HCT116 (cell line): ENCODE results near the gene BTBD9. TPM values are rescaled to one million over a fixed set of nuclear protein-coding genes. Genes with fewer than 3 reads are reported as not detected.
A peak's percentile ranks its signal among the peaks of the same experiment; 100 is the strongest.

Experiments
- ATAC-seq: fragments of 200-7000 bp; cut with Tn5 transposase; 2 replicates; pipeline ENCODE4 v1.9.1; 2020; ENCODE audit warnings: mild to moderate bottlenecking, moderate library complexity
- BruUV-seq: library from RNA; stranded (reverse); fragments of 400-500 nt; replicated peaks from 2 replicates; lab custom pipeline; 2021; lab: Mats Ljungman, UMichigan
- CTCF ChIA-PET: fragments of 300-600 bp; sonication (Branson Sonifier 250); formaldehyde crosslinking; loops from one replicate; lab custom pipeline; 2021; ENCODE audit warnings: antibody characterized with exemption; lab: Charles Lee
- POLR2A ChIA-PET: fragments of 300-600, 350-600 bp; sonication (Branson Sonifier 250); formaldehyde crosslinking; loops from one replicate; lab custom pipeline; 2021; ENCODE audit warnings: antibody characterized with exemption; lab: Charles Lee
- RAD21 ChIA-PET, 2 experiments: fragments of 300-600 bp; sonication (Branson Sonifier 250); formaldehyde crosslinking; loops; one replicate each; lab custom pipeline; 2023; ENCODE audit warnings: low total read pairs in 2 of 2; ENCODE audit not compliant: uncharacterized antibody in 2 of 2, unreplicated experiment in 2 of 2, low non-redundant PET in 1 of 2; lab: Charles Lee
- DNase-seq: peaks from one replicate; pipeline ENCODE4 v3.0.0-alpha.2; 2010; ENCODE audit warnings: low read depth, low spot score
- H2AFZ ChIP-seq: fragments of 200-600 bp; shearing (Covaris generic), sonication (generic); 2 replicates; pipeline ENCODE4 v1.6.1; 2017; ENCODE audit warnings: low read depth, mixed run types, mixed read lengths, antibody characterized with exemption, low read length; ENCODE audit not compliant: poor library complexity, severe bottlenecking
- H3K27ac ChIP-seq: 2 replicates; pipeline ENCODE4 v1.5.1; 2012; ENCODE audit warnings: low read depth, low read length
- H3K27me3 ChIP-seq: fragments of 200-600 bp; sonication (generic); 2 replicates; pipeline ENCODE4 v1.6.1; 2016; ENCODE audit warnings: mixed run types, low read length, mixed read lengths; ENCODE audit not compliant: insufficient read depth
- H3K36me3 ChIP-seq, 2 experiments: fragments of 200-500 bp in 1 of 2; fragments of 200-600 bp in 1 of 2; sonication (Bioruptor generic) in 1 of 2; sonication (generic) in 1 of 2; 2 replicates each; pipeline versions ENCODE4 v1.5.1 to v1.6.1; 2014 to 2016; ENCODE audit warnings: low read length in 2 of 2, inconsistent platforms in 1 of 2, mixed read lengths in 1 of 2, mixed run types in 1 of 2; ENCODE audit not compliant: insufficient read depth in 2 of 2, control insufficient read depth in 1 of 2
- H3K4me1 ChIP-seq, 2 experiments: fragments of 200-600 bp in 1 of 2; sonication (generic) in 1 of 2; 2 replicates each; pipeline versions ENCODE4 v1.5.1 to v1.6.1; 2012 to 2017; ENCODE audit warnings: low read length in 2 of 2, inconsistent platforms in 1 of 2, mild to moderate bottlenecking in 1 of 2, mixed read lengths in 1 of 2, mixed run types in 1 of 2, moderate library complexity in 1 of 2; ENCODE audit not compliant: insufficient read depth in 2 of 2, control insufficient read depth in 1 of 2
- H3K4me2 ChIP-seq: fragments of 200-600 bp; sonication (generic); 2 replicates; pipeline ENCODE4 v1.6.1; 2017; ENCODE audit warnings: mixed run types, low read length, mixed read lengths
- H3K4me3 ChIP-seq, 2 experiments: fragments of 200-600 bp in 1 of 2; sonication (generic) in 1 of 2; replicated peaks in 1 of 2; 2 replicates each; pipeline ENCODE4 v1.5.1; 2011 to 2016; ENCODE audit warnings: low read length in 2 of 2, control low read depth in 1 of 2, low read depth in 1 of 2, mild to moderate bottlenecking in 1 of 2, mixed read lengths in 1 of 2, mixed run types in 1 of 2
- H3K79me2 ChIP-seq: fragments of 200-600 bp; sonication (generic); 2 replicates; pipeline ENCODE4 v1.6.1; 2017; ENCODE audit warnings: mild to moderate bottlenecking, mixed run types, low read length, moderate library complexity, mixed read lengths; ENCODE audit not compliant: insufficient read depth
- H3K9ac ChIP-seq: fragments of 200-600 bp; sonication (generic); 2 replicates; pipeline ENCODE4 v1.6.1; 2016; ENCODE audit warnings: low read length, mixed read lengths
- H3K9me2 ChIP-seq: fragments of 200-600 bp; sonication (generic), shearing (Covaris generic); 2 replicates; pipeline ENCODE4 v1.6.1; 2017; ENCODE audit warnings: mixed run types, mild to moderate bottlenecking, moderate library complexity; ENCODE audit not compliant: insufficient read depth
- H3K9me3 ChIP-seq, 2 experiments: fragments of 200-500 bp in 1 of 2; fragments of 200-600 bp in 1 of 2; sonication (Bioruptor generic) in 1 of 2; sonication (generic) in 1 of 2; 2 replicates each; pipeline ENCODE4 v1.6.1; 2014 to 2017; ENCODE audit warnings: low read length in 2 of 2, mixed read lengths in 2 of 2, inconsistent platforms in 1 of 2, low read depth in 1 of 2, mild to moderate bottlenecking in 1 of 2, mixed run types in 1 of 2, moderate library complexity in 1 of 2; ENCODE audit not compliant: control insufficient read depth in 1 of 2, insufficient read depth in 1 of 2
- H4K20me1 ChIP-seq: fragments of 200-600 bp; sonication (generic), shearing (Covaris generic); 2 replicates; pipeline ENCODE4 v1.6.1; 2017; ENCODE audit warnings: mixed run types, mild to moderate bottlenecking, moderate library complexity; ENCODE audit not compliant: insufficient read depth
- CBX3 ChIP-seq: IDR thresholded peaks from 2 replicates; pipeline ENCODE4 v1.6.1; 2012; ENCODE audit warnings: low read depth
- CEBPB ChIP-seq: IDR thresholded peaks from 2 replicates; pipeline ENCODE4 v1.6.1; 2012; ENCODE audit warnings: low read depth
- CTCF ChIP-seq, 3 experiments: fragments of 200-600 bp in 1 of 3; sonication (generic) in 1 of 3; IDR thresholded peaks in 2 of 3; conservative IDR thresholded peaks in 1 of 3; 2 replicates each; pipeline ENCODE4 v1.5.1; 2012 to 2017; ENCODE audit warnings: low read depth in 2 of 3, low read length in 2 of 3, antibody characterized with exemption in 1 of 3, borderline replicate concordance in 1 of 3, control low read depth in 1 of 3, mild to moderate bottlenecking in 1 of 3, mixed read lengths in 1 of 3, mixed run types in 1 of 3, moderate library complexity in 1 of 3; ENCODE audit not compliant: insufficient read depth in 1 of 3
- EGR1 ChIP-seq: IDR thresholded peaks from 2 replicates; pipeline ENCODE4 v1.6.1; 2012; ENCODE audit warnings: low read depth
- EZH2 ChIP-seq: fragments of 200-600 bp; sonication (generic); IDR thresholded peaks from 2 replicates; pipeline ENCODE4 v1.6.1; 2017; ENCODE audit warnings: antibody characterized with exemption, mixed run types
- FOSL1 ChIP-seq: IDR thresholded peaks from 2 replicates; pipeline ENCODE4 v1.6.1; 2012; ENCODE audit warnings: low read depth
- MAX ChIP-seq: IDR thresholded peaks from 2 replicates; pipeline ENCODE4 v1.6.1; 2012
- TCF7L2 ChIP-seq: IDR thresholded peaks from 2 replicates; pipeline ENCODE4 v1.7.0; 2011; ENCODE audit warnings: borderline replicate concordance, inconsistent platforms; ENCODE audit not compliant: insufficient read depth, insufficient read length; ENCODE audit errors: extremely low read depth
- YY1 ChIP-seq: IDR thresholded peaks from 2 replicates; pipeline ENCODE4 v1.6.1; 2011; ENCODE audit warnings: low read length, low read depth, moderate library complexity, mild to moderate bottlenecking; ENCODE audit not compliant: insufficient replicate concordance; ENCODE audit errors: extremely low read depth
- ZFX ChIP-seq: fragments of 450-650 bp; IDR thresholded peaks from 2 replicates; pipeline ENCODE4 v1.6.1; 2017
- ZNF274 ChIP-seq: fragments of 200-500 bp; sonication (Bioruptor generic); IDR thresholded peaks from 2 replicates; pipeline ENCODE4 v1.6.1; 2014; ENCODE audit warnings: mild to moderate bottlenecking, low read depth, low read length, inconsistent platforms
- intact Hi-C: fragments of 100-400 bp; cut with micrococcal nuclease; formaldehyde crosslinking; loops from 2 replicates; pipeline ENCODE4 v1.10.0; 2022
- total RNA-seq: library from RNA; stranded (reverse); gene quantifications from one replicate; pipeline ENCODE4 v1.2.1, GENCODE V29; 2021; ENCODE audit not compliant: unreplicated experiment
- TF ChIP-seq, protein P1 (sequence below): IDR thresholded peaks from 2 replicates; pipeline ENCODE4 v1.6.1; 2012

The BTBD9 gene
- total RNA-seq, 1 experiment from 2014 or later = 10.9 TPM

DNA sequence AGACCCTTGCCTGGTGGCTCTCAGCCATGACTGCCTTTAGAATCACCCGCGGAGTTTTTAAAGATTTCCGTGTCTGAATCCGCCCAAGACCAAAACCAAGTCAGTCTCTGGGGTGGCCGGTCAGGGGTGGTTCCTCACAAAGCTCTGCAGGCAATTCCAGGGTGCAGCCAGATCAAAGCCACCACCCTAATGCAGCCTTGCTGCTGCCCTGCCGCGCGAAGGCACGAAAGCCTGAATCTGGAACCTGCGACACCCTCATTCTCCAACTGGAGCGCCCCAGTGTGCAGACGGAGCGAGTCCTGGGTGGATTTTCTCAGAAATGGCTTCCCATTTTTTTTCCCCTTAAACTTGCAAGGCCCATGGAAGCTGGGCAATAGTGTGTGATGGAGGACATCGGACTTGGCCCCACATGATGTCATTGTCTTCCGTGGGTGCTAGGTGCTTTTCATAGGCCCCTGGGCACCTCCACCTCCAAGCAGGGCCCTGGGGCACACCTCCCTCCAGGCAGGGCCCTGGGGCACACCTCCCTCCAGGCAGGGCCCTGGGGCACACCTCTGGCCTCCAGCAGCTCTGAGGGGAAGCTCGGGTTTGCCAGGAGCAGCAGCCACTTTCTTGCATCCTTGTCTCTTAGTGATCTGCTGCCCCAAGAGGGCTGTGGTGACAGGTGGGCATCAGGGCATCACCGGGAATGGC lies 477.1 kb downstream of the BTBD9 start:
- DNase-seq = no peak
- H3K27me3 ChIP-seq = no peaks in the 10 kb centered on the region
- H3K4me1 ChIP-seq = no peaks in the 10 kb centered on the region
- intact Hi-C loops = no loop called here
- H3K9me2 ChIP-seq = no peaks in the 10 kb centered on the region
- no peaks in the 10 kb centered on the region for H4K20me1 ChIP-seq
- no peaks in the 10 kb centered on the region for H3K36me3 ChIP-seq
- TF ChIP-seq YY1 (no peak), ZNF274 (no peak), FOSL1 (no peak), EZH2 (no peak), EGR1 (no peak), MAX (no peak), ZFX (no peak)
- TF ChIP-seq, protein P1, sequence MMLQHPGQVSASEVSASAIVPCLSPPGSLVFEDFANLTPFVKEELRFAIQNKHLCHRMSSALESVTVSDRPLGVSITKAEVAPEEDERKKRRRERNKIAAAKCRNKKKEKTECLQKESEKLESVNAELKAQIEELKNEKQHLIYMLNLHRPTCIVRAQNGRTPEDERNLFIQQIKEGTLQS = no peak
- ChIA-PET CTCF (no interaction called here), RAD21 (no interaction called here), POLR2A (interaction anchor here (0.6 kb wide), 1 partner anchor 34 kb away, joined by 3 read pairs; no protein-coding TSS in a partner anchor)
- BruUV-seq = no TSS peak
- ATAC-seq = 0 out of 2 replicates have a peak, but pooled peaks have one; percentile 15
- H2AFZ ChIP-seq = no peak overlapping the region
- no peak overlapping the region for H3K4me3 ChIP-seq
- no peak overlapping the region for H3K4me2 ChIP-seq
- no peaks in the 10 kb centered on the region for H3K9me3 ChIP-seq
- H3K9ac ChIP-seq = no peak overlapping the region
- H3K79me2 ChIP-seq = no peaks in the 10 kb centered on the region
- no peak overlapping the region for H3K27ac ChIP-seq

DNA sequence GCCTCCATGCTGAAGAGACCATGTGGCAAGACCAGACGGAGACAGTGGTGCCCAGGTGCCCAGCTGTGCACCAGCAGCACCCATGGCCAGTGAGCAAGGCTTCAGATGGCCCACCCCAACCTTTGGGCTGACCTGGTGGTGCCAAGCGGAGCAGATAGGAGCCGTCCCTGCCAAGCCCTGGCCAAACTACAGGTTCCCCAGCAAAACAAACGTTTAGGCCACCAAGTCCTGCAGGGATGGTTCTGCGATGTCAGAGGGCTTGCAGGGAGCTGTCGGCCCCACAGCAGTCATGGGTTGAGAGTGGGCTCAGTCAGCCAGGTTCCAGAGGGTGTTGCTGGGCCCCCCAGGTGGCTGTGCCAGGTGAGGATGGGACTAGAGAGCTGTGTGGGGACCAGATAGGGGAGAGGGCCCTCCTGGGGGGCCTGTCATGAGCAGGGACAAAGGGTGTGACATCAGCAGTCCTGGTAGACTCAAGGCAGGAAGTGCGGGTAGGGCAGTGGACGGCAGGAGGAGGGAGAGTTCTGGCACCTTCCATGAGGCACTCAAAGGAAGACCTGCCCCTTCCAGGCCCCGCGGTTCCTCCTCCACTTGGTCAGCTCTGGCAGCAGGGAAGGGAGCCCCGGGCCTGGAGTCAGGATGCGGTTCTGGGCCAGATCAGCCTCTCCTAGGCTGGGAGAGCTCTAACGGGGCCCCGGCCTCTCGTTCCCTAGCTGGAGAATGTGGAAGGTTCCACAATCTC lies 477.8 kb downstream of the BTBD9 start:
- BruUV-seq = no TSS peak
- no peak overlapping the region for H2AFZ ChIP-seq
- POLR2A ChIA-PET = interaction anchor here (0.6 kb wide), 1 partner anchor 35 kb away, joined by 3 read pairs; no protein-coding TSS in a partner anchor

More for the DNA sequence above, 477.8 kb downstream of the BTBD9 start:
- H3K27ac ChIP-seq = no peak overlapping the region
- no peaks in the 10 kb centered on the region for H3K9me2 ChIP-seq
- no peaks in the 10 kb centered on the region for H4K20me1 ChIP-seq
- no peaks in the 10 kb centered on the region for H3K4me1 ChIP-seq
- H3K4me2 ChIP-seq = no peak overlapping the region
- no peak overlapping the region for H3K9ac ChIP-seq
- ATAC-seq = no peak
- no peaks in the 10 kb centered on the region for H3K79me2 ChIP-seq
- intact Hi-C loops = no loop called here
- no peak for TF ChIP-seq EGR1
- TF ChIP-seq CEBPB = no peak
- no peak for TF ChIP-seq ZNF274
- TF ChIP-seq CTCF (IDR thresholded peaks at IDR 0.05 in 2 of 3, conservative IDR thresholded peaks at IDR 0.05 in 1 of 3; ENCODE audit: borderline replicate concordance in 1 of 3, insufficient read depth in 1 of 3, low read depth in 2 of 3, low read length in 2 of 3) = no peak
- TF ChIP-seq TCF7L2 = no peak
- TF ChIP-seq CBX3 = no peak
- TF ChIP-seq ZFX = no peak
- H3K9me3 ChIP-seq = no peaks in the 10 kb centered on the region
- RAD21 ChIA-PET = no interaction called here
- no peak for DNase-seq
- H3K27me3 ChIP-seq = no peaks in the 10 kb centered on the region
- no peaks in the 10 kb centered on the region for H3K36me3 ChIP-seq
- CTCF ChIA-PET = no interaction called here
- no peak overlapping the region for H3K4me3 ChIP-seq
